Activated CD4-positive, alpha-beta T cell treated with anti-CD3 and anti-CD28 coated beads for 1 hour (primary cell): Measurements from ENCODE around the gene TDP1.

Source experiments
- DNase-seq: peaks from one replicate; pipeline ENCODE4 v3.0.0-alpha.2; 2020

Gene TDP1

DNA sequence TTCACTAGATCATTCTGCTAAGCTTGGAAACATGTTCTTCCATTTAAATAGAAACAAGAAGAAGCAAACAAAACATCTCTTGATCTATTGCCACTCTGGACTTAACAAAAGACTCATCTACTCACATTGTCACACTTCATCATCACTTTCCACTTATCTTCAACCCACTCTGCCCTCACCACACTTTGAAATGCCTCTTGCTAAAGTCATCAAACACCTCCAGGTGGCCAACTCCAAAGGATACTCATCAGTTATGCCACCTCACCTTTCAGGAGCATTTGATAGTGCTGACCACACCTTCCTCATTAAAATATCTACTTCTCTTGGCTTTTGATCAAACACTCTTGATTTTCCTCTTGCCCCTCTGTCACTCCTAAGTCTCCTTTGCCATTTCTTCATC is 8.4 kb upstream of the TDP1 start:
- no peak for DNase-seq

DNA sequence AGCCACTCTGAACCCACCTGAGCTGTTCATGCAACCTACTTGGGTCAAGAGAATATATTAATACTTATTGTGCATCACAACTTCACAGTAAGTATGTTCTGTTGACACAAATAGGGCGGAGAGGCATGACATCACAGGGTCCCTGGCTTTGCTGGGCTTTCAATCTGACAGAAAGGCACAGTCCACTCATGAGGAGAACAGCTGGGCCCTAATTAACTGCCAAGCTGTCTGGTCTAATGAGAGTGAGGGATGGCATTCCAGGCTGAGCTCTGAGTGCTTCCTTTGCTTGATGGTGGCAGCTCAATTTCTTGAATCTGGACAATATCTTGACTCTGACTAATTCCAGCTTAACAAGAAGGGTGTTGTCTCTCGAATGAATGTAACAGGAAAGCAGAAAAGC is 3.2 kb upstream of the TDP1 start:
- DNase-seq, result no peak

DNA sequence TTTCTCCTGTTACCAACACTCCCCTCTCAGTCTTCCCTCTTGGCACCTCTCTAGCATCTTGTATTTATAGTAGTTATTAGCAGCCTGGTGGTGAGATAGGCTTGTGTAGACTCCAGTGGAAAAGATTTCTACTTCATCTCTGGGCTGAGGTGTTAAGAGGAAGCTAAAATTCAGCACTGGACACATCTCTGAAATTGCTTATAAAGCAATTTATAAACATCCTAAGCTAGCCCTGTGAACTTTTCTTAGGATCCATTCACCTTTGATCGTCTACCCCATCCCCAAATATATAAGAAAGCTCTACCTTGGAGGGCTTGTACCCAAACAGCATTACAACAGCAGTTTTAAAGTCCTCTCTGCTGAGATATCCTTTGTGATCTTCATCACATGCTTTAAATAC is 2.1 kb upstream of the TDP1 start:
- DNase-seq, result no peak

DNA sequence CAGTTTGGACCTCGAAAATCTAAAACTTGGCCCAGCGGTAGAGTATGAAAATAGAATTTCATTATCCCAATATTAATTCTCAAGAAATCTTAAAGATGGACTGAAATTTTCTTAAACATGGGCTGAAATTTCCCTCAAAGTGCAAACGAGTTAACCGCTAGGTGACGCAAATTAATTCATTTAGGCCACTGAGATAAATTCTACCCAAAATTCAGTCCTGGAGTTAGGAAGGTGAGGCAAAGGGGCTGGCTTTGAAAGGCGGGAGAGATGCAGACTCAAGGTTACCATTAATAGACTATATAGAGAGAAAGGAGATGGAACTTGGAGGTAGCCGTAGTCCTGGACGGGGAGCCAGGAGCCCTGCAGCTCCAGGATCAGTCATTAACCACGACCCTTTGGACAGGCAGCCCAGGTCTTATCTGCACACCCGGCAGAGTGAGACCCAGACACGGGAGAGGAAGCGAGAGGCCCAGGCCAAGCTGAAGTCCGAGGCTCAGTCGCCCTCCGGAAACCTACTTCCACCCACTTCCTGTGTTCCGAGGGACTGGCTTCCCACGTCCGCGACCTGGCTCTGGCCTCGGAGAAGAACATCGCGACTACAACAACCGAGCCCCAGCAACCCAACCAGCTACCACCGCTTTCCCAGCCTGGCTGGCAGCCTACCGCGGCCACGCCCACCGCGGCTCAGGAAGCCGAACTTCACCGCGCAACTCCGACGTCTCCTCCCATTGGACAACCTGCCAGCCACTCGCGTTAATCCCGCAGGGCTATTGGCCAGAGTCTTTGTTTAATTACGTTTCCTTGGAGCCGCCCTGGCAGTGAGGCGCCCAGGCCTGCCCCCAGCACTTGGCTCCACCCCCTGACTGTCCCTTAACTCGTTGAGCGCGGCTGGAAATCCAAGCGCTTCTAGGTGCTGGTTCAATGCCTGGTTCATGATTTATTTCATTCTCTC is 1.4 kb upstream of the TDP1 start, which contains the start of gene EFCAB11:
Gene EFCAB11, minus strand, starts transcription at position 661 of the 952 bp plus-strand sequence. Its CDS starts 70 bp downstream, at position 591.
- peak; percentile 90 for DNase-seq

DNA sequence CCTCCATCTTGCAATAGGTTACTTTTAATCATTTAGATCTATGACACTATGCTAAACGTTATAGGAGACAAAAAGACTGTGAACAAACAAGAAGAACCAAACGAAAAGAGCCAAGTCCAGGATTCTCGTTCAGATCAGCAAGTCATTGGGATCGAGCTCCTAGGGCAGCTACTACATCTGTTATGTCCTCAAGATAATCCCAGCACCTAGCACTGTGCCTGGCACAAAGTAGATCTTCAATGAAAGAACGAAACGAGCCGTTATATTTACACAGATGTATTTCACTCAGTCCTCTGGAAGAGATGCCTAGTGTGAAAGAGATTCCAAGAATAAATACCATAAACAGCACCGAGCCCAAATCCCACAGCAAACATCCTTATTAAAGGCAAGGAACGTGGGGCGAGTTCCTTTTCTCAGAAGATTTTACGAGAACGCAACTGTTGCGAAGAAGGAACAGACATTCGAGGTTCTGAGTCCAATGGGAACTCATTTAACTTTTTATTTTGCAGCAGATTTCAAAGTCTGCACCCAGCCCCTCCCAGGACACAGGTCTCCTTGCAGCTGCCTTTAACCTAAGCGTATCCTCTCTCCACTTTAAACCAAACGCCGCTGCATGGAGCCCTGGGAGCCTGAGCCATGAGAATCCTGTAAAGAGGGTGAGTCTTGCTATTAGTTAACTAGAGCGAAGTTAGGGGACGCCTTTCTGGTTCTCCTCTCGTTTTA is 544 bp upstream of the TDP1 start:
- DNase-seq, result no peak

DNA sequence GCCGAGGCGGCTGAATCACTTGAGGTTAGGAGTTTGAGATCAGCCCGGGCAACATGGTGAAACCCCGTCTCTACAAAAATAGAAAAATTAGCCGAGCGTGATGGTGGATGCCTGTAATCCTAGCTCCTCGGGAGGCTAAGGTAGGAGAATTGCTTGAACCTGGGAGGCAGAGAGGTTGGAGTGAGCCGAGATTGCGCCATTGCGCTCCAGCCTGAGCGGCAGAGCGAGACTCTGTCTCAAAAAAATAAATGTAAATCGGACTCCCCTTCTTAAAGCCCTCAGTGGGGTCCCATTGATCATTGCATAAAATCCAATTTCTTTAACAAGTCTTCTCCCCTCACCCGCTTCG is 908 bp downstream of the TDP1 start:
- no peak for DNase-seq

DNA sequence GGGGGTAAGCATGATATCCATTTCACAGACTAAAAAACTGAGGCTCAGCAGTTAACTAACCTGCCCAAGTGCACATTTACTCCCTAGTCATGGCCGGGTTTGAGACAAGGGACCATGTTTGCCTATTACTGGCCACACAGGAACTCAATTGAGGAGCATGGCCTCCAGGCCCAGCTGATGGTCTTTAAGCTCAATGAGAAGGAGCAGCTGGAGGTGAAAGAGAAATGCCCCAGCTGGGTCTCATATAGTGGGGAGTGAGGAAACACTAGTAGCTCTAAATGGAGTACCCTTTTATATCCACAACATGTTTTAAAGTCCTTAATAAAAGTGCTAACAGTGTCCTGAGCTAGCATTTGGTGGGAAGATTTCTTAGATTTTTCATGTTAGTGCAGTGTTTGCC is 1.6 kb downstream of the TDP1 start:
- no peak for DNase-seq

DNA sequence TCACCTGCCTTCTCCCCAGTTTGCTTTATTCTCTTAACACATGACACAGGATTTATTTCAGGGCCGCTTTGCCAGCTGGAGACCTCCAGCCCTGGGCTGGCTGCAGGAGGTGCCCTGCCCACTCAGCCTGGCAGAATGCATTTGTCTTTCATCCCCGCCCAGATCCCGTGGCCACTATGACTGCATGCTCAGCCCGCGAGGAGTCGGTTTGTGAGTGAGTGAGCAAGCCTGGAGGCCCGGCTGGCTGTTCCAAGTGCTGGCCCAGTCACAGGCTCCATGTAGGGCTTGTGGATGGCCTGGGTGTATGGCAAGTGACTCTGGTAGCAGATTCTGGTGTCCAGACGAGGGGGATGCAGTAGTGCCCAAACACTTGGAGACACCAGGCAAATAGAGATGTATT is 2.1 kb downstream of the TDP1 start:
- DNase-seq, result no peak

DNA sequence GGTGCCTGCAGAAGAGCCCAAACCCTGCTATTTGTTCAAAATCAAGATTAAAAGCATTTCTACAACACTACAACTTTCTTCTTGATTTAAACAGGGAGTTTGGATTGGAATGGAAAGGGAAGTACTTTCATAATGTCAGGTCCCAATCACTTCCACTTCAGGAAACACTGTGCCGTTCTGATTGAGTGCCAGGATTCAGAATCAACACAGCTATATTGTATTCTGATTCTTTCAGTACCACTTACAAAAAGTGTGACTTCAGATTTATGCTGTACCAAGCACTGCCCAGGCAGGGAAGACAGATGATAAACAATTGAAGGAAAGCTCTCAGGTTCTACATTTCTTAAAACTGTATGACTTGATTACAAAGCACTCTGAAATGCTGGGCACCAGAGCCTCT is 3.2 kb downstream of the TDP1 start:
- DNase-seq, result no peak

DNA sequence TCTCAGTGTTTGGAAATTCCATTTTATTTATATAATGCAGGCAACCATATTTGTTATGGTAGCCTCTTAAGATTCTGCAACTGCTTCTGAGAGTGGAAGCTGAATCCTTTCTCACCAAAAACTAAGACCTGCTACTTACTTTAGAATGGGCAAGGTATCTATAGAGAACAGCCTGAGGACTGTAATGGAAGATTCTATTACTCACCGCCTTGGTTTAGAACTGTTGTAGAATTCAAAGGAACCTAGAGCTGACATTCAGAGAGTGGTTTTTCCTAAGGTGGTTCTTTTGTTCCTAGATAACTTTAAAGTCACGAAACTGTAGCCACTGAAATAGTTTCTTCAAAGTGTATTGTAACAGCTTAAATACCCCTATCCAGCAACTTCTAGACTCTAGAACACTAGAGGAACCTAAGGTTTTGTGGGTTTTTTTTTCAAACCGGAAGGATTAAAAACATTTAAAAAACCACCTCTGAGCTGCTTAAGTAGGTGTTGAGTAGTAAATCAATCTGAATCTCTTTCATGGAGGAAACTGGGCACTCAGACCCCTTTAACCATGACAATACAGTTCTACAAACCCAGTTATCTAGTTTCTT is 4.2 kb downstream of the TDP1 start:
- DNase-seq, result no peak

DNA sequence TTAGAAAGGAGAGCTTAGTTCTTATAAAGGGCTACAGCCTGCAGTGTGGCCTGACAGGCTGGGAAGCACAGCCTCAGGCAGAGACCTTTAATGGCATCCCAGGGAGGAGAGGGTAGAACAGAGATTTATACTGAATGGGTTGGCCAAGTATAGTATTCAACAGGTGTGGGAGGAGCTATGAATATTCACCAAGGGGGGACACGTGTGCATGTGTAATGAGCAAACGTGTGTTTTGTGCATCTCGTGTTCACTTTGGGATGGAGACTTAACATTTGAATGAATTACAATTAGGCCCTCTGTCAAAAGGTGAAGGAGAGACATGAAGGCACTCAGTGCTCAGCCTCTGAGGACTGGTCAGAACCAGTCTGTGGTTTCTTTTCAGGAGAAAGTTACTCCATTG is 5.2 kb downstream of the TDP1 start:
- DNase-seq, result no peak

DNA sequence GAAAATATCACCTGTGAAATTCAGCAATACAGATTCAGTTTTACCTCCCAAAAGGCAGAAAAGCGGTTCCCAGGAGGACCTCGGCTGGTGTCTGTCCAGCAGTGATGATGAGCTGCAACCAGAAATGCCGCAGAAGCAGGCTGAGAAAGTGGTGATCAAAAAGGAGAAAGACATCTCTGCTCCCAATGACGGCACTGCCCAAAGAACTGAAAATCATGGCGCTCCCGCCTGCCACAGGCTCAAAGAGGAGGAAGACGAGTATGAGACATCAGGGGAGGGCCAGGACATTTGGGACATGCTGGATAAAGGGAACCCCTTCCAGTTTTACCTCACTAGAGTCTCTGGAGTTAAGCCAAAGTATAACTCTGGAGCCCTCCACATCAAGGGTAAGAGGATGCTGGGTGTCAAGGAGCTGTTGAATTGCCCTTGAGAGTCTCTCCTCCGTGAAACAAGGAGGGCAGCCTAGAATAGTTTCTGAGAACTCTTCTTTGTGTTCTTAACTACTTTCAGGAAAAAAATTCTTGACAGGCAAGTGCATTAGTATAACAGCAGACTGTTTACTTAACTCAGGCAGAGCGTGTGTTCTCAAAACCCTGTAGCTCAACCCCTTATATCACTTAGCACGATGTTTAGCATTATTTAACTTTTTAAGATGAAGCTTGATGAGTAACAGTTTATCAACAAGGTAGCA is 7.7 kb downstream of the TDP1 start:
- no peak for DNase-seq

DNA sequence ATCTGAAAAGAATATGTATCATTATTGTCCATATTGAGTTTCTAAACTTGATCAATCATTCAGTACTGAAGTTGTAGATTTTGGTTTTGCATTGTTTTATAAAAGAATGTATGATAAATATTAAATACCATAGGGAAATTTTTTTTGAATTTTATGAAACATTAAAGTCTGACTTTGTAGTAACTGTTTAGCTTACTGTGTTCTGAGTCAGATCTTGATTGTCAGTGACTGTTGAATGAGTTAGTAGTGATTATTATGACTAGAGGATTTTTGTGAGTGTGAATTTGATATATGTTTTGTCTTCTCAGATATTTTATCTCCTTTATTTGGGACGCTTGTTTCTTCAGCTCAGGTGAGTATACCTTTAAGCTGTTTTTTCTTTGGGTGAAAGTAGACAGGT is 10.1 kb downstream of the TDP1 start:
- no peak for DNase-seq

DNA sequence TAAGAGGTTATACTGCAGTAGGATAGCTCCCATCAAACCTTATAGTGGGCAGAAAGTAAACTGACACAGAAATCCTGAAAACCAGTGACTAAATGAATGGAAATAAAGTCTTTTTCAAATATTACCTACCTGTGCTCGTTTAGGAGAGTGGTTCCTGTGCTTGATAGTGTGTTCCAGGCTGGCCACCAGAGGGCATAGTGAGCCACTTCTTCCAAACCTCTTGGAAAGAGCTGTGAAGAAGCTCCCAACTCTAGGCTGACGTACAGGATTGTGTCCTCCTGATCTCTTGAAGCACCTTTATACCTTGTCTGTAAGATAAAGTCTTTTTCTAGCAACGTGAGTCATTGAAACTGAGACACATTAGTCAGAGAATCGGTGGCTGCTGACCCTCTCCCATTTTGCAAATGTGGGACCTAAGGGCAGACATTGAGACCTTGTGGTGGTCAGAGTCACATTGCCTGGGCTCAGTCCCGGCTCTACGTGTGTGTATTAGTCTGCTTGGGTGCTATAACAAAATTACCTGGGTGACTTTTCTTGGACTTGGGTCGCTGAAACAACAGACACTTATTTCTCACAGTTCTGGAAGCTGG is 17.6 kb downstream of the TDP1 start:
- no peak for DNase-seq

DNA sequence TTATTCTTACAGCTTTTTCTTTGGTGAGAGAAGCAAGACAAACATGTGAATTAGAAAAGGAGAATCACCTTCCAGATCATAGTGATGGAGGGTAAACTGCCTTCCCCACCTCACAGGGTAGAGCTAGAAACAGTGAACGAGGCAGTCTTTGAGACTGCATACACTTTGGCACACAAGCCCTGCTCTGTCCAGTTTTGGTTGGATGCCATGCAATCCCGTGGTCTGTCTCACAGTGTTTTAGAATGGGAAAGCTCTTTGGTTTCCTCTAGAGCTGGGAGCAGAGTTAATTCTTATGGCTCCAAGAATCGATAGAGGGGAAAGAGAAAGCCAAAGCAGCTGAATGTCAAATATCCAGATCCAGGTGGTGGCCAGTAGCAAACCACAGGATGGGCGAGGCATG is 21.9 kb downstream of the TDP1 start:
- no peak for DNase-seq

DNA sequence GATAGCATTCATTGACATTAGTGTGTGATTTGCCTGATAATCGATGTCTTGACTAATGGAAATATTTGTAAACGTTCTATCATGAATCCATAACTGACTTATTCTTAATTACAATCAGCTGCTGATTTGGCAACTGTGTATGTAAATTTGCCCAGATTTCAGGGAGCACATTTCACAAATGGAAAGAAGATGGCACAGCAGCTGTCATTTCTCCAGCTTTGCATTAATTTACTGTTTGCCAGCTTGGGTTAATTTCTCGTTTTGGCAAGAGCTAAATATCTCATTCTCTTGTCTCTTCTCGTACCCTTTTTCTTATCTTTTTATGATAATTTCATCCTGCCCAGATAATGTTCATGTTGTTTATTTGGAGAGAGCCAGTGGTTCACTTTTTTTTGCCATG is 22.9 kb downstream of the TDP1 start:
- DNase-seq, result no peak

DNA sequence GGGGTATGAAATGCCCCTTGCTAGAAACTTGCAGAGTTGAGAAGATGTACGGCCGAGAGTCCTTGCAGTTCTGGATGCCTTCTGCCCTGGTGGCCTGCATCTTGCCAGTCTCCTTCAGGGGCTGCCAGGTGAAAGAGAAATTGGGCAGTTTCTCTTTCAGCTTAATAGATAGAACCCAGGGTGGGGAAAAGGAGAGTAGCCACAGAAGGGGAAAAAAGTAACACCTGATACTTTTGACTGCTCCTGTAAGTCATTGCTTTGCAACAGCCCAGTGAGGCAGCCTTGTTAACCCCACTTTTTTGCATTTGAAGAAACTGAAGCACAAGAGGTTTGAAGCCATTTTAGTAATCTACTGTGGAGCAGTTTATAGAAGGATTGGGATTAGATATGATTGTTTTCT is 27.6 kb downstream of the TDP1 start:
- no peak for DNase-seq

DNA sequence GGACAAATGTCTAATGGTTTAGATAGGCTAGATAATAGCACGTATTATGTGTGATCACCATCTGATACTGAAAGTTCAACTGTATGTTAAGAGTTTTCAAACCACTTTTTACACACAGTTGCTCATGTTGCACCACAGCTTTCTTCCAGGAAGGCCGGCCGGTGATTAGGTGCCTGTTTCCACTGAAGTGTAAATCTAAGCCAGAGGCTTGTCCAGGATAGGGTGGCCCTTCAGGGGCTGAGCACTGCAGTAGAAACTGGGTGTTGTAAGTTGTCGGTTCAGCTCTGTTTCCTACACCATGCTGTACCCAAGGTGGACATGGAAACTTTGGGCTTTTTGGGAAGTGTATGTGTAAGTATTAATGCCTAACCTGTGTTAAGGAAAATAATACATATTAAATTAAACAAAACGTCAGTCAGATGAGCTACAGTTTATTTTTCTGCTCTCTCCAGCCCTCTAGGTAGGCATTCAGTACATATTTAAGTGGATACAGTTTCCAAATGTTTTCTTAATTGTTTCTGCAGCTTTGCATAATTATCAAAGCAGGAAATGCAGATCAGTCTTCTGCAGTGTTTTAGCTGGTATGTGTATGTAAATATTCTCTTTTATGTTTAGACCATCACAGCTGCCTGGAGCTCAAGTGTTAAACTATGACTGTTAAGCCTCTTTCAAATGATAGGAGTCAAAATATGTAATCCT is 30.9 kb downstream of the TDP1 start:
- no peak for DNase-seq

DNA sequence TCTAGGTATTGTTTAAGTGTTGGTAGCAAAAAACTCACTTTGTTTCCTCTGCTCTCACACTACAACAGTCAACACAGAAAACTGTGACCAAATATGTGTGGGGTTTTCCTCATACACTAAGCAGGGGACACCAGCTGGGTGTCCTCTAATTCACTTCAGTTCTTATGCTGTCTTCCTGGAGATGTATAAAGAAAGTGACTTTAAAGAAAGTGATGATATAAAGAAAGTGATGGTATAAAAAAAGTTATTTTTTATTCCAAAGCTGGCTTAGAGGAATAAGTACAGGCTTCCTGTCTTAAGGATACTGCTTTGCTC is 31.4 kb downstream of the TDP1 start:
- no peak for DNase-seq

DNA sequence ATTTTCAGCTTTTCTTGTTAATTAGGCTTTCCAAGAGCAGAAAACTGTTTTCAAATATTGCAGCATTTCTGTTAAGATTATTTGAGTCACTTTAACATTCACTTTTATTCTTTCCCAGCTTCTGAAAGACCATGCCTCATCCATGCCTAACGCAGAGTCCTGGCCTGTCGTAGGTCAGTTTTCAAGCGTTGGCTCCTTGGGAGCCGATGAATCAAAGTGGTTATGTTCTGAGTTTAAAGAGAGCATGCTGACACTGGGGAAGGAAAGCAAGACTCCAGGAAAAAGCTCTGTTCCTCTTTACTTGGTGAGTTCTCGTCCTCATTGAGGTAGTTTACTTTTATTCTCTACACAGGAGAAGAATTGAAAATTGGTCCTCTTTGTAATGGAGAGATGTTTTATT is 33.1 kb downstream of the TDP1 start:
- no peak for DNase-seq

DNA sequence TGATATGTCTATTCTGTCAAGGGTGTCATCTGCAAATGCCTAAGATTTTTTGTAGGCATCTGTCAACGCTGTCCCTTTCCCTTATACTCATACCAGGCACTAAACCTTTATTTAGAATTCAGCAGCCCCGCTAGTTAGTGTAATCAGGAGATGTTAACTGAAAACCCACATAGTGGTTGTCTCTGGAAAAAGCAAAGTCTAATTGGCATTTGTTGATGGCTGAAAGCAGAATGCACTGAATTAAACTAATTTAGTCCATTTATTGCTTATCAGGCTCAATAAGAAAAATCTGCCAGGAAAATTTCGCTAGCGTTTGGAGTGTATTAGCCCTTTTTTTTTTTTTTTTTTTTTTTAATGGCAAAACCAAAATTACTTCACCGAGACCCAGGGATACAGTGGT is 34.5 kb downstream of the TDP1 start:
- no peak for DNase-seq

DNA sequence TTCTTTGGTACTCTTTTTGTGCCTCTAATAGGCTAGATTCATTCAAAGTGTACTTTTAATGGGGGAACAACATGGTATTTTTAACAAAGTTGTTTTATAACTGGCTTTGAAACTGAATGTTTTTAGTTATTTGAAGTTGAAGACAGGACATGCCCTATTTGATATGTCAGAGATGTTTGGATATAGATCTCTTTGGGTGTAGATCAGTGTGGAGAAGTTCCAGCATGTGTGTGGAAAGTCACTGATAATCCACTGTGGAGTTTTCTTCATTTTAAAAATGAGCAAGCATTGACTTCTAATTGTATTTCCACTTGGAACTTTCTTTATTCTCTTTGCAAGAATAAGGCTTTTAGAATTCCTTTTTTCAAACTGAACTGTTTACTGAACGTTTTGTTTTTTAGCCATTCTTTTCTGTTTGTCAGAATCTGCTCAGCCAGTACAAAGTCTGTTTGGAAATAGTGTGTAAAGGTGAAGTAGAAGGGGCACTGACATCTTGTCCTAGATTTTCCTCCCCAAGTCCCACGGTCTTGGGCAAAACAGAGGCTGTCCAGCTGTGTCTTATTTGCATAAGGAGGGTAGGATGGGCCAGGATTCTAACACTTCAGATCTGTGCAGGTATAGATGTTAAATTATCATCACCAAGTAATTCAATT is 35.0 kb downstream of the TDP1 start:
- DNase-seq, result no peak
